Activated naive CD8-positive, alpha-beta T cell (primary cell): ENCODE results near the gene POLH.
"Not testable (repeated sequence)": the region's sequence is repeated elsewhere in the genome, so short reads cannot be mapped to it uniquely, and the experiment has no call there.

Experiments used
- H3K27ac Mint-ChIP-seq: one replicate; pipeline ENCODE4 v1.8.0; 2021; ENCODE audit warnings: mixed read lengths
- H3K27me3 Mint-ChIP-seq: one replicate; pipeline ENCODE4 v1.8.0; 2021; ENCODE audit warnings: mixed read lengths
- H3K36me3 Mint-ChIP-seq: one replicate; pipeline ENCODE4 v1.8.0; 2021; ENCODE audit warnings: mixed read lengths
- H3K4me1 Mint-ChIP-seq: one replicate; pipeline ENCODE4 v1.8.0; 2021; ENCODE audit warnings: low read depth, mixed read lengths
- H3K4me3 Mint-ChIP-seq: one replicate; pipeline ENCODE4 v1.8.0; 2021; ENCODE audit warnings: mild to moderate bottlenecking, mixed read lengths
- H3K9me3 Mint-ChIP-seq: one replicate; pipeline ENCODE4 v1.8.0; 2021; ENCODE audit warnings: low read depth, mixed read lengths

Gene POLH

GRCh38 chr6:43582911-43583310, 6.9 kb downstream of the POLH start:
- Mint-ChIP-seq H3K27ac (no peak overlapping the region), H3K36me3 (peaks cover 3% of the 10 kb centered on the region), H3K4me1 (peaks cover 41% of the 10 kb centered on the region), H3K27me3 (no peaks in the 10 kb centered on the region), H3K9me3 (no peaks in the 10 kb centered on the region), H3K4me3 (no peak overlapping the region)

- H3K36me3 Mint-ChIP-seq: peaks cover 7% of the 10 kb centered on the region
- H3K4me3 Mint-ChIP-seq: peak overlapping the region; percentile 45
These were observed 9.0 kb downstream of the POLH start for GRCh38 chr6:43584892-43585570.

GRCh38 chr6:43588194-43588593, 12.2 kb downstream of the POLH start:
- Mint-ChIP-seq H3K4me1 (peaks cover 25% of the 10 kb centered on the region), H3K9me3 (no peaks in the 10 kb centered on the region), H3K36me3 (peaks cover 12% of the 10 kb centered on the region), H3K4me3 (no peak overlapping the region), H3K27me3 (no peaks in the 10 kb centered on the region), H3K27ac (no peak overlapping the region)

More at GRCh38 chr6:43584892-43585570, 9.0 kb downstream of the POLH start:
- H3K27me3 Mint-ChIP-seq: no peaks in the 10 kb centered on the region
- H3K27ac Mint-ChIP-seq: peak overlapping the region; percentile 81
- no peaks in the 10 kb centered on the region for H3K9me3 Mint-ChIP-seq
- peaks cover 27% of the 10 kb centered on the region for H3K4me1 Mint-ChIP-seq

- peaks cover 11% of the 10 kb centered on the region for H3K4me1 Mint-ChIP-seq
- H3K27me3 Mint-ChIP-seq, H3K4me3 Mint-ChIP-seq, H3K27ac Mint-ChIP-seq, H3K36me3 Mint-ChIP-seq, H3K9me3 Mint-ChIP-seq: not testable (repeated sequence)
These were observed 13.6 kb downstream of the POLH start for GRCh38 chr6:43589564-43589963.

GRCh38 chr6:43593938-43594337, 18.0 kb downstream of the POLH start:
- H3K36me3 Mint-ChIP-seq: peaks cover 10% of the 10 kb centered on the region
- H3K4me1 Mint-ChIP-seq: peaks cover 1% of the 10 kb centered on the region
- H3K27me3 Mint-ChIP-seq: no peaks in the 10 kb centered on the region
- no peak overlapping the region for H3K27ac Mint-ChIP-seq
- H3K9me3 Mint-ChIP-seq: no peaks in the 10 kb centered on the region
- H3K4me3 Mint-ChIP-seq: no peak overlapping the region

GRCh38 chr6:43600595-43600994, 24.6 kb downstream of the POLH start:
- Mint-ChIP-seq H3K4me3 (no peak overlapping the region), H3K27me3 (no peaks in the 10 kb centered on the region), H3K27ac (no peak overlapping the region), H3K36me3 (peaks cover 8% of the 10 kb centered on the region), H3K9me3 (no peaks in the 10 kb centered on the region), H3K4me1 (no peaks in the 10 kb centered on the region)

GRCh38 chr6:43604174-43604573, 28.2 kb downstream of the POLH start:
- Mint-ChIP-seq H3K36me3 (peaks cover 8% of the 10 kb centered on the region), H3K4me3 (no peak overlapping the region)

GRCh38 chr6:43606019-43606418, 30.0 kb downstream of the POLH start:
- H3K9me3 Mint-ChIP-seq: no peaks in the 10 kb centered on the region
- no peaks in the 10 kb centered on the region for H3K27me3 Mint-ChIP-seq
- peaks cover 6% of the 10 kb centered on the region for H3K36me3 Mint-ChIP-seq
- H3K4me3 Mint-ChIP-seq: no peak overlapping the region
- no peak overlapping the region for H3K27ac Mint-ChIP-seq
- H3K4me1 Mint-ChIP-seq: peaks cover 1% of the 10 kb centered on the region

More at GRCh38 chr6:43604174-43604573, 28.2 kb downstream of the POLH start:
- no peaks in the 10 kb centered on the region for H3K27me3 Mint-ChIP-seq
- peaks cover 1% of the 10 kb centered on the region for H3K4me1 Mint-ChIP-seq
- H3K9me3 Mint-ChIP-seq: no peaks in the 10 kb centered on the region
- no peak overlapping the region for H3K27ac Mint-ChIP-seq

- H3K36me3 Mint-ChIP-seq: peaks cover 3% of the 10 kb centered on the region
- peaks cover 1% of the 10 kb centered on the region for H3K4me1 Mint-ChIP-seq
- H3K27ac Mint-ChIP-seq: no peak overlapping the region
These were observed 32.4 kb downstream of the POLH start for GRCh38 chr6:43608310-43608763.

GRCh38 chr6:43608807-43609206, 32.8 kb downstream of the POLH start:
- no peak overlapping the region for H3K27ac Mint-ChIP-seq
- H3K9me3 Mint-ChIP-seq: no peaks in the 10 kb centered on the region
- peaks cover 3% of the 10 kb centered on the region for H3K36me3 Mint-ChIP-seq
- peaks cover 1% of the 10 kb centered on the region for H3K4me1 Mint-ChIP-seq
- no peaks in the 10 kb centered on the region for H3K27me3 Mint-ChIP-seq
- no peak overlapping the region for H3K4me3 Mint-ChIP-seq

More at GRCh38 chr6:43608310-43608763, 32.4 kb downstream of the POLH start:
- no peaks in the 10 kb centered on the region for H3K9me3 Mint-ChIP-seq
- no peaks in the 10 kb centered on the region for H3K27me3 Mint-ChIP-seq
- no peak overlapping the region for H3K4me3 Mint-ChIP-seq

- no peak overlapping the region for H3K4me3 Mint-ChIP-seq
- peaks cover 3% of the 10 kb centered on the region for H3K36me3 Mint-ChIP-seq
- H3K9me3 Mint-ChIP-seq: no peaks in the 10 kb centered on the region
- H3K4me1 Mint-ChIP-seq: peaks cover 1% of the 10 kb centered on the region
- no peaks in the 10 kb centered on the region for H3K27me3 Mint-ChIP-seq
- no peak overlapping the region for H3K27ac Mint-ChIP-seq
These were observed 33.4 kb downstream of the POLH start for GRCh38 chr6:43609402-43609801.

GRCh38 chr6:43610431-43610830, 34.4 kb downstream of the POLH start:
- Mint-ChIP-seq H3K27ac (no peak overlapping the region), H3K9me3 (no peaks in the 10 kb centered on the region)

GRCh38 chr6:43613721-43614395, 37.9 kb downstream of the POLH start:
- Mint-ChIP-seq H3K4me1 (no peaks in the 10 kb centered on the region), H3K27me3 (no peaks in the 10 kb centered on the region), H3K36me3 (no peaks in the 10 kb centered on the region), H3K27ac (no peak overlapping the region), H3K4me3 (no peak overlapping the region), H3K9me3 (no peaks in the 10 kb centered on the region)

More at GRCh38 chr6:43610431-43610830, 34.4 kb downstream of the POLH start:
- H3K4me3 Mint-ChIP-seq: no peak overlapping the region
- H3K4me1 Mint-ChIP-seq: peaks cover 1% of the 10 kb centered on the region
- H3K27me3 Mint-ChIP-seq: no peaks in the 10 kb centered on the region
- H3K36me3 Mint-ChIP-seq: no peaks in the 10 kb centered on the region

- H3K9me3 Mint-ChIP-seq: no peaks in the 10 kb centered on the region
- H3K36me3 Mint-ChIP-seq: no peaks in the 10 kb centered on the region
- H3K4me1 Mint-ChIP-seq: no peaks in the 10 kb centered on the region
- no peak overlapping the region for H3K4me3 Mint-ChIP-seq
- H3K27ac Mint-ChIP-seq: no peak overlapping the region
- no peaks in the 10 kb centered on the region for H3K27me3 Mint-ChIP-seq
These were observed 38.4 kb downstream of the POLH start for GRCh38 chr6:43614396-43614730.

GRCh38 chr6:43616725-43617472, 40.9 kb downstream of the POLH start:
- no peak overlapping the region for H3K27ac Mint-ChIP-seq
- no peak overlapping the region for H3K4me3 Mint-ChIP-seq
- H3K36me3 Mint-ChIP-seq: no peaks in the 10 kb centered on the region
- no peaks in the 10 kb centered on the region for H3K27me3 Mint-ChIP-seq
- no peaks in the 10 kb centered on the region for H3K4me1 Mint-ChIP-seq
- no peaks in the 10 kb centered on the region for H3K9me3 Mint-ChIP-seq
